GM12878 (cell line): ENCODE measurements around the gene DFFB. TPM values are rescaled to one million over a fixed set of nuclear protein-coding genes. Genes with fewer than 3 reads are reported as not detected.

Experiments
- IRF4 ChIP-seq: IDR thresholded peaks from 2 replicates; pipeline ENCODE4 v1.6.1; 2011; ENCODE audit warnings: low read depth, low read length
- POLR2A ChIP-seq: IDR thresholded peaks from 2 replicates; pipeline ENCODE4 v1.6.1; 2011; ENCODE audit warnings: low read depth, mild to moderate bottlenecking, low read length
- TCF7 ChIP-seq: IDR thresholded peaks from 2 replicates; pipeline ENCODE4 v1.6.1; 2014; ENCODE audit warnings: antibody characterized with exemption, borderline replicate concordance
- ZNF24 ChIP-seq: fragments of 450-650 bp; IDR thresholded peaks from 2 replicates; pipeline ENCODE4 v1.6.1; 2017; ENCODE audit warnings: antibody characterized with exemption, mild to moderate bottlenecking
- ZNF384 ChIP-seq: IDR thresholded peaks from 2 replicates; pipeline ENCODE4 v1.6.1; 2012; ENCODE audit warnings: low read depth, mild to moderate bottlenecking, low read length, improper control_type of control experiment, borderline replicate concordance
- polyA plus RNA-seq, 11 experiments: library from polyadenylated mRNA; depleted of rRNA in 4 of 11; unstranded in 6 of 11; stranded (reverse) in 5 of 11; fragments of >200 nt; fragmentation: Nextera tagmentation in 4 of 11; fragmentation: Illumina TruSeq in 1 of 11; extraction: Ambion mirVana in 4 of 11; extraction: Trizol in 1 of 11; gene quantifications; 1 replicate in 1 of 11; 2 replicates in 10 of 11; pipeline versions ENCODE4 v1.2.1 to v1.2.3, GENCODE V29; 2011 to 2016; ENCODE audit warnings: inconsistent platforms in 2 of 11, missing spikeins in 2 of 11, low read depth in 1 of 11
- total RNA-seq, 4 experiments: library from RNA; depleted of rRNA in 3 of 4; stranded (reverse); fragments of >200 nt in 3 of 4; fragmentation: Illumina TruSeq in 1 of 4; extraction: Trizol in 1 of 4; gene quantifications; 2 replicates each; pipeline versions ENCODE4 v1.2.1 to v1.2.3, GENCODE V29; 2013 to 2021
- TF ChIP-seq, protein P1 (sequence below): fragments of 450-650 bp; formaldehyde crosslinking; IDR thresholded peaks from 2 replicates; pipeline ENCODE4 v1.4.0; 2020; ENCODE audit warnings: mild to moderate bottlenecking, moderate library complexity
- TF ChIP-seq, protein P2 (sequence below): IDR thresholded peaks from 2 replicates; pipeline ENCODE4 v1.6.1; 2012; ENCODE audit warnings: mild to moderate bottlenecking, low read depth, low read length

DFFB gene
- total and polyA plus RNA-seq, 10 of the 15 experiments (the other 5 are each of a cell fraction or from before 2014, with no cell fraction given) = 2.7 to 10.7 (median 6.5) TPM

DNA sequence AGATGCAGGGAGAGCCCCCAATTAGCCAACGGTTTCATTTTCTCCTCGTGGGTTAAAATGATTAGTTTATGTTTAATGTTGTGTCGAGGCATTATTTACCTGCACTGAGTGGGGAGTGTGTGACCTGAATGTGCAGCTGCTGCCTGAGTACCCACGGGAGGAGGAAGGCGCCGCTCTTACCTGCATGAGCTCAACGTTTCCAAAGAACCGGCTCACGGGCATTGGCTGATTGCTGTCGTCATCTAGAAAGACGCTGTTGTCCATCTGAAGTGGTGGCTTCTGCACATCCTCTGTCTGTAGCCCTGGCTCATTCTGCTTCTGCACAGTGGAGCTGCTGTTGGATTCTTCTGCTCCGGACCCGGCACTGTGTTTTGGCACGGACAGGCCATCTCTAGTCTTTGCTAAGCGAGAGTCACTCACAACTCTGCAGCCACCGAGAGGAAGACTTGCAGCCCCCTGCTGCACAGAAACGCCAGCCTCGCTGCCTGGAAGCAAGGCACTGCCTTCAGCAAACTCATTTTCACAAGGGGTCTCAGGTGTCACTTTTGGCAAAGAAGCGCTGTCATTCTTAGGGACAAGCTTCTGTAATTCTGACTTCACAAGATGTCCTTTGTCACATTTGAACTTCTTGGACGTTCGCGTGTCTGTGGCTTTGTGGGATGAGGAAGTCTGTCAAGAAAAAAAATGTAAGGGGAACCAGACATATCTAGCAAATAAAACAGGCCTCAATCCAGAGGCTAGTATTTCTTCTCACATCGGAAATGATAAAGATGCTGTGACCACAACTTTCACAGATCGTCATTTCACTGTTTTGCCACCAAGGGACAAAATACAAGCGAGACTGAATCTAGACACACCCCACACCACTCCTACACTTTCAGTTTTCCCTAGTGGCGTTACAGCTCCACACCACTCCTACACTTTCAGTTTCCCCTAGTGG, 33.4 kb downstream of the DFFB start (continued):
- TF ChIP-seq IRF4 (0 out of 2 replicates have a peak, but pooled peaks have one; percentile 26), TCF7 (no peak), ZNF24 (no peak), ZNF384 (no peak), POLR2A (no peak)
- TF ChIP-seq, protein P1, sequence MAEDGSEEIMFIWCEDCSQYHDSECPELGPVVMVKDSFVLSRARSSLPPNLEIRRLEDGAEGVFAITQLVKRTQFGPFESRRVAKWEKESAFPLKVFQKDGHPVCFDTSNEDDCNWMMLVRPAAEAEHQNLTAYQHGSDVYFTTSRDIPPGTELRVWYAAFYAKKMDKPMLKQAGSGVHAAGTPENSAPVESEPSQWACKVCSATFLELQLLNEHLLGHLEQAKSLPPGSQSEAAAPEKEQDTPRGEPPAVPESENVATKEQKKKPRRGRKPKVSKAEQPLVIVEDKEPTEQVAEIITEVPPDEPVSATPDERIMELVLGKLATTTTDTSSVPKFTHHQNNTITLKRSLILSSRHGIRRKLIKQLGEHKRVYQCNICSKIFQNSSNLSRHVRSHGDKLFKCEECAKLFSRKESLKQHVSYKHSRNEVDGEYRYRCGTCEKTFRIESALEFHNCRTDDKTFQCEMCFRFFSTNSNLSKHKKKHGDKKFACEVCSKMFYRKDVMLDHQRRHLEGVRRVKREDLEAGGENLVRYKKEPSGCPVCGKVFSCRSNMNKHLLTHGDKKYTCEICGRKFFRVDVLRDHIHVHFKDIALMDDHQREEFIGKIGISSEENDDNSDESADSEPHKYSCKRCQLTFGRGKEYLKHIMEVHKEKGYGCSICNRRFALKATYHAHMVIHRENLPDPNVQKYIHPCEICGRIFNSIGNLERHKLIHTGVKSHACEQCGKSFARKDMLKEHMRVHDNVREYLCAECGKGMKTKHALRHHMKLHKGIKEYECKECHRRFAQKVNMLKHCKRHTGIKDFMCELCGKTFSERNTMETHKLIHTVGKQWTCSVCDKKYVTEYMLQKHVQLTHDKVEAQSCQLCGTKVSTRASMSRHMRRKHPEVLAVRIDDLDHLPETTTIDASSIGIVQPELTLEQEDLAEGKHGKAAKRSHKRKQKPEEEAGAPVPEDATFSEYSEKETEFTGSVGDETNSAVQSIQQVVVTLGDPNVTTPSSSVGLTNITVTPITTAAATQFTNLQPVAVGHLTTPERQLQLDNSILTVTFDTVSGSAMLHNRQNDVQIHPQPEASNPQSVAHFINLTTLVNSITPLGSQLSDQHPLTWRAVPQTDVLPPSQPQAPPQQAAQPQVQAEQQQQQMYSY (CRISPR knock-in tag) = no peak
- TF ChIP-seq, protein P2, sequence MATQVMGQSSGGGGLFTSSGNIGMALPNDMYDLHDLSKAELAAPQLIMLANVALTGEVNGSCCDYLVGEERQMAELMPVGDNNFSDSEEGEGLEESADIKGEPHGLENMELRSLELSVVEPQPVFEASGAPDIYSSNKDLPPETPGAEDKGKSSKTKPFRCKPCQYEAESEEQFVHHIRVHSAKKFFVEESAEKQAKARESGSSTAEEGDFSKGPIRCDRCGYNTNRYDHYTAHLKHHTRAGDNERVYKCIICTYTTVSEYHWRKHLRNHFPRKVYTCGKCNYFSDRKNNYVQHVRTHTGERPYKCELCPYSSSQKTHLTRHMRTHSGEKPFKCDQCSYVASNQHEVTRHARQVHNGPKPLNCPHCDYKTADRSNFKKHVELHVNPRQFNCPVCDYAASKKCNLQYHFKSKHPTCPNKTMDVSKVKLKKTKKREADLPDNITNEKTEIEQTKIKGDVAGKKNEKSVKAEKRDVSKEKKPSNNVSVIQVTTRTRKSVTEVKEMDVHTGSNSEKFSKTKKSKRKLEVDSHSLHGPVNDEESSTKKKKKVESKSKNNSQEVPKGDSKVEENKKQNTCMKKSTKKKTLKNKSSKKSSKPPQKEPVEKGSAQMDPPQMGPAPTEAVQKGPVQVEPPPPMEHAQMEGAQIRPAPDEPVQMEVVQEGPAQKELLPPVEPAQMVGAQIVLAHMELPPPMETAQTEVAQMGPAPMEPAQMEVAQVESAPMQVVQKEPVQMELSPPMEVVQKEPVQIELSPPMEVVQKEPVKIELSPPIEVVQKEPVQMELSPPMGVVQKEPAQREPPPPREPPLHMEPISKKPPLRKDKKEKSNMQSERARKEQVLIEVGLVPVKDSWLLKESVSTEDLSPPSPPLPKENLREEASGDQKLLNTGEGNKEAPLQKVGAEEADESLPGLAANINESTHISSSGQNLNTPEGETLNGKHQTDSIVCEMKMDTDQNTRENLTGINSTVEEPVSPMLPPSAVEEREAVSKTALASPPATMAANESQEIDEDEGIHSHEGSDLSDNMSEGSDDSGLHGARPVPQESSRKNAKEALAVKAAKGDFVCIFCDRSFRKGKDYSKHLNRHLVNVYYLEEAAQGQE = no peak
